ENCODE measurements around the gene ZNF420.

Gene ZNF420

DNA sequence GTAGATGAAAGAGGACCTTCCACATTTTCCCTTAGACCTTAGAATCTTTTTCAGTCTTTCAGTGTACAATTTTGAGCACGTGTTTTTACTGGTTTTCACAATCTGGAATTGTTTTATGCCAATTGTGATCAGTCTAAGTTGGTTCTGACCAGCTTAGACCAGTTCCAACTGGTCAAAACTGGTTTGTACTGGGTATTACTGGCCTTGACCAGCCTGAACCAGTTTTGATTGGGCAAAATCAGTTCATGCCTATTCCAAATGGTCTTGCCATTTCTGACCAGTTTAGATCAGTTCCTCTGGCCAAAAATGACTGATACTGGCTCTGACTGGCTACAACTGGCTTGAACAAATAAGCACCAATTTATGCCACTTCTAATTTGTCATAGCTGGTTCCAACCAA is 57.9 kb downstream of the ZNF420 start:
- DNase-seq (ENCODE audit: low read depth in 2 of 2, low spot score in 1 of 2), result no peak

DNA sequence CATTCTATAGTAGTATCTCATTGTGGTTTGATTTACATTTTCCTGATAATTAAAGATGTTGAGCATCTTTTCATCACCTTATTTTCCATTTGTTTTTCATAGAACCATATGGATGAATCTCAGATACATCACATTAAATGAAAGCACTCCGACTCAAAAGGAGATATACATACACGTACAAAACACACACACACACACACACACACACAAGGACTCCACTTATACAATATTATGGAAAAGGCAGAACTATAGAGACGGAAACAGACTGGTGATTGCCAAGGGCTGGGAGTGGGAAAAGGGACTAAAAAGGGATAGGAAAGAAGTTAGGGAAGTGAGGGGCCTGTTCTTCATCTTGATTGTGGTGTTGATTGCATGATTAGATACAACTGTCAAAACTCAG is 70.0 kb downstream of the ZNF420 start:
- DNase-seq (ENCODE audit: low read depth in 2 of 2, low spot score in 1 of 2), result no peak

DNA sequence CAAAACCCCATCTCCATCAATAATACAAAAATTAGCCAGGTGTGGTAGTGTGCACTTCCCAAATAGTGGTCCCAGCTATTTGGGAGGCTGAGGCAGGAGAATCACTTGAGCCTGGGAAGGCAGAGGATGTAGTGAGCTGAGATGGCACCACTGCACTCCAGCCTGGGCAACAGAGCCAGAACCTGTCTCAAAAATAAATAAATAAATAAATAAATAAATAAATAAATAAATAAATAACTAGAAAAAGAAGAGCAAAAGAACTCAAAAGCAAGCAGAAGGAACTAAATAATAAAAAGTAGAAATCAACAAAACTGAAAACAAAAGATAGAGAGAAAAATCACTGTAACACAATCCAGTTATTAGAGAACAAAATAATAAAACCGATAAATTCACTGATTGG is 81.9 kb downstream of the ZNF420 start:
- DNase-seq (ENCODE audit: low read depth in 2 of 2, low spot score in 1 of 2), result no peak

DNA sequence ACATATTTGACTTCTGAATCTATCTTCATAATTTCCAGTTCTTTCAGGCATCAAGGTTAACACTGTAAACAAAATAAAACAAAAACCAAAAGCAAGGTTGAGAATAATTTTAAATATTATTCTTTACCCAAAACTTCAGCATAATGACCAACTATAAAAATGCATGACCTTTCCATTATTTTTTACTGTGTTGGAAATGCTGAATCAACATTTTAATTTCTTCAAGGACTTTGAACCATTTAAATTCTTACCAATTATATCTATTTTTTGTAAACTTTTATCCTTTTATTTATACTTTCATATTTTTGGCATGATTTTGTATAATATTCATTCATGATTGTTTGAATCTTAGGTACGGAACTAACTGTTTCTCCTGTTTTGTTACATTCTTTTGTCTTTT is 87.4 kb downstream of the ZNF420 start:
- DNase-seq (ENCODE audit: low read depth in 2 of 2, low spot score in 1 of 2), result no peak

DNA sequence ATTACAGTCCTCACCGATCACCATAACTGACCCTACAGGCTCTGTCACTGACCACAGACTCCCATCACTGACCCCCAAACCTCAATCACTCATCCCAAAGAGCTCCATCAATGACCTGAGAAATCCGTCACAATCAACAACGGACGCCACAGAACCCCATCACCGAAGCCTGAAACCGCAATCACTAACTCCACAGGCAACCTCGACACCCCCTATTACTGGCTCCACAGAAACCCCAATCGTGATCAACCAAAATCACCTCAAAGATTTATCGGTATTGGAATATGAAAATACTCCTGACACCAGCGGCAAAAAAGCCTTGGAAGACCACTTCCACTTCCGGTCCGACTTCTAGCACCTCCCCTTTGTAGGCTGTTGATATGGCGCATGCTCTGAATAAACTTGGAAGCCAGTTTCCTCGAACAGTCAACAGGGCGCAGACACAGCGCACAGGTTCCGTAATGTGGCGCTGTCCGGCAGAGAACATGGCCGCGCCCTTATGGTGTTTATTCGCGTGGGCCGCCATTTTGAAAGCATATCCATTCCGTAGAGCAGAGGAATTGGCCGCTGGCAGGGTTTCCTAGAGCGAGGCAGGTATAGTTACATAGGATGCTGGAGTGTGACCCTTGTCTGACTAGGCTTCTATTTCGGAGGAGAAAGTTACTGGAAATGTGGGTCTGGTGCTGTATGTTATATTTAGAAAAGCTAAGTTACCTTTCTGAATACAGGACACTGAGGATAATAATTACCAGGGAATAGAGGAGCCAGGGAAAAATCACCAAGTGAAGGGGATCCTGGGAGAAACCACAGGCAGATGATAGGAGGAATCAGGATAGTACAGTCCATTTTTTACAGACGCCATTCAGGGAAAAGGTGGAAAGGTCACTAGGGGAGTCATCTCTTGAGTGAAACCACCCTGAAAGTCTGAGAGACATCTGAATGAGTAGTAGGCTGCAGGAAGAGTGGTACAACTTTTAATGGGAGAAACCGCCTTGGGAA is 94.4 kb downstream of the ZNF420 start, which contains the start of gene ZNF585A:
Gene ZNF585A, minus strand, starts transcription at position 328 of the 999 bp plus-strand sequence. CDS start 2,785 bp downstream, outside the sequence.
- peak; percentile 74 to 80 for DNase-seq (ENCODE audit: low read depth in 2 of 2, low spot score in 1 of 2)

Data from stimulated activated CD8-positive, alpha-beta memory T cell treated with anti-CD3 and anti-CD28 coated beads, Interleukin-4, amount 100 ng/mL, for 1 hour (primary cell).